NT2/D1 (cell line): ENCODE data around the gene RAB24.

Experiments
- YY1 ChIP-seq: IDR thresholded peaks from 2 replicates; pipeline ENCODE4 v1.6.1; 2011; ENCODE audit not compliant: insufficient read length, insufficient read depth
- ZNF274 ChIP-seq: IDR thresholded peaks from 2 replicates; pipeline ENCODE4 v1.6.1; 2011; ENCODE audit warnings: mild to moderate bottlenecking, low read depth, low read length

- TF ChIP-seq ZNF274 = no peak
- TF ChIP-seq YY1 = no peak
Measured at GRCh38 chr5:177307544-177308363, 4.2 kb upstream of the RAB24 start.
